Keratinocyte (primary cell): ENCODE measurements around the gene ATP6V0B.

Experiments used
- CTCF ChIP-seq, 3 experiments: IDR thresholded peaks in 1 of 3; conservative IDR thresholded peaks in 1 of 3; optimal IDR thresholded peaks in 1 of 3; 2 replicates in 2 of 3; 3 replicates in 1 of 3; pipeline versions ENCODE3 to v1.5.1; 2011; ENCODE audit warnings: low read length in 3 of 3, mild to moderate bottlenecking in 3 of 3, moderate library complexity in 2 of 3, control low read depth in 1 of 3, inconsistent platforms in 1 of 3; ENCODE audit not compliant: insufficient read depth in 2 of 3; ENCODE audit errors: extremely low read depth in 1 of 3
- EZH2 ChIP-seq: IDR thresholded peaks from one replicate; pipeline ENCODE4 v1.6.1; 2012; ENCODE audit warnings: inconsistent platforms, mild to moderate bottlenecking, low read length, moderate library complexity

GRCh38 chr1:44027320-44027719 lies 52.6 kb downstream of the ATP6V0B start:
- TF ChIP-seq CTCF (optimal IDR thresholded peaks at IDR 0.05 in 1 of 3, IDR thresholded peaks at IDR 0.05 in 1 of 3, conservative IDR thresholded peaks at IDR 0.05 in 1 of 3; ENCODE audit: extremely low read depth in 1 of 3, insufficient read depth in 2 of 3, low read length in 3 of 3) (no peak), EZH2 (no peak)
